ENCODE results near the gene GPC5.

DNA sequence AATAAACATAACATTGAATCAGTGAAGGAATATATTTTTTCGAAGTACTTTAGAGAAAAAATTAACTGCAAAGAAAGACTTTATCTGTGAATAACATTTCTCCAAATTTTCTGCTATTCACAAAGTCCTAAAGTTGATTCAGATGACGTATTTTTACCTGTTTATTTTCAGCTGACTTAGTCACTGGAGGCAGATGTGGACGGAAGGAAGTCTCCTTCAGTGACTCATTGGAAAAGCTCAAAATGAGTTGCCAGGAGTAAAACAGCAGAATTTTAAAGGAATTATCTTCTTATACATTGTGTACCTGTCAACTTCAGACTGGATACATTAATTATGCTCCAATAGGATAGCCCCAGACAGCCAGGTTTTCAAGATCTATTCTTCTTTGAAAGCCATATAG lies 1148.8 kb downstream of the GPC5 start:
- TF ChIP-seq RFX5 (IDR thresholded peaks at IDR 0.05; ENCODE audit: borderline replicate concordance, low read depth, low read length) (no peak), SIN3A (conservative IDR thresholded peaks at IDR 0.05 in 1 of 2, IDR thresholded peaks at IDR 0.05 in 1 of 2; ENCODE audit: low read depth in 1 of 2, low read length in 2 of 2) (no peak), POLR2A (IDR thresholded peaks at IDR 0.05; ENCODE audit: control extremely low read depth in 1 of 2, low read depth in 2 of 2, low read length in 2 of 2) (no peak), GABPA (IDR thresholded peaks at IDR 0.05; ENCODE audit: borderline replicate concordance, insufficient read depth, low read length) (no peak), FOSL1 (IDR thresholded peaks at IDR 0.05; ENCODE audit: insufficient read depth, low read depth, low read length) (no peak)
- TF ChIP-seq, protein P1, sequence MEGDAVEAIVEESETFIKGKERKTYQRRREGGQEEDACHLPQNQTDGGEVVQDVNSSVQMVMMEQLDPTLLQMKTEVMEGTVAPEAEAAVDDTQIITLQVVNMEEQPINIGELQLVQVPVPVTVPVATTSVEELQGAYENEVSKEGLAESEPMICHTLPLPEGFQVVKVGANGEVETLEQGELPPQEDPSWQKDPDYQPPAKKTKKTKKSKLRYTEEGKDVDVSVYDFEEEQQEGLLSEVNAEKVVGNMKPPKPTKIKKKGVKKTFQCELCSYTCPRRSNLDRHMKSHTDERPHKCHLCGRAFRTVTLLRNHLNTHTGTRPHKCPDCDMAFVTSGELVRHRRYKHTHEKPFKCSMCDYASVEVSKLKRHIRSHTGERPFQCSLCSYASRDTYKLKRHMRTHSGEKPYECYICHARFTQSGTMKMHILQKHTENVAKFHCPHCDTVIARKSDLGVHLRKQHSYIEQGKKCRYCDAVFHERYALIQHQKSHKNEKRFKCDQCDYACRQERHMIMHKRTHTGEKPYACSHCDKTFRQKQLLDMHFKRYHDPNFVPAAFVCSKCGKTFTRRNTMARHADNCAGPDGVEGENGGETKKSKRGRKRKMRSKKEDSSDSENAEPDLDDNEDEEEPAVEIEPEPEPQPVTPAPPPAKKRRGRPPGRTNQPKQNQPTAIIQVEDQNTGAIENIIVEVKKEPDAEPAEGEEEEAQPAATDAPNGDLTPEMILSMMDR (IDR thresholded peaks at IDR 0.05; ENCODE audit: control extremely low read depth in 1 of 3, insufficient read depth in 1 of 3, low read depth in 1 of 3, low read length in 3 of 3), result no peak
- TF ChIP-seq, protein P2, sequence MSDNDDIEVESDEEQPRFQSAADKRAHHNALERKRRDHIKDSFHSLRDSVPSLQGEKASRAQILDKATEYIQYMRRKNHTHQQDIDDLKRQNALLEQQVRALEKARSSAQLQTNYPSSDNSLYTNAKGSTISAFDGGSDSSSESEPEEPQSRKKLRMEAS (IDR thresholded peaks at IDR 0.05), result no peak

Data from H1 (cell line).